Calu3 (cell line): Measurements from ENCODE around the gene CFAP97D1. TPM values are rescaled to one million over a fixed set of nuclear protein-coding genes. Genes with fewer than 3 reads are reported as not detected.

Experiments
- BruUV-seq: library from RNA; stranded (reverse); fragments of 400-500 nt; replicated peaks from 2 replicates; lab custom pipeline; 2021; lab: Mats Ljungman, UMichigan
- CTCF ChIA-PET: fragments of 300-600 bp; sonication (Branson Sonifier 250); formaldehyde crosslinking; loops from one replicate; lab custom pipeline; 2022; ENCODE audit warnings: antibody characterized with exemption; lab: Charles Lee
- DNase-seq: peaks from one replicate; pipeline ENCODE4 v3.0.0; 2022
- H3K27ac Mint-ChIP-seq: one replicate; pipeline ENCODE4 v1.8.0; 2022; ENCODE audit warnings: mixed read lengths; ENCODE audit not compliant: unreplicated experiment
- H3K27me3 Mint-ChIP-seq: one replicate; pipeline ENCODE4 v1.8.0; 2022; ENCODE audit warnings: mixed read lengths; ENCODE audit not compliant: unreplicated experiment
- H3K36me3 Mint-ChIP-seq: one replicate; pipeline ENCODE4 v1.8.0; 2022; ENCODE audit warnings: mild to moderate bottlenecking, moderate library complexity, mixed read lengths; ENCODE audit not compliant: insufficient read depth, unreplicated experiment
- H3K4me1 Mint-ChIP-seq: one replicate; pipeline ENCODE4 v1.8.0; 2022; ENCODE audit warnings: mild to moderate bottlenecking, low read depth, mixed read lengths; ENCODE audit not compliant: unreplicated experiment
- H3K4me3 Mint-ChIP-seq: one replicate; pipeline ENCODE4 v1.8.0; 2022; ENCODE audit warnings: mild to moderate bottlenecking, low read depth, moderate library complexity, mixed read lengths; ENCODE audit not compliant: unreplicated experiment
- H3K9me3 Mint-ChIP-seq: one replicate; pipeline ENCODE4 v1.8.0; 2022; ENCODE audit warnings: low read depth, mixed read lengths; ENCODE audit not compliant: unreplicated experiment
- CTCF ChIP-seq: fragments of 200-600 bp; IDR thresholded peaks from one replicate; pipeline ENCODE4 v1.8.0; 2022; ENCODE audit warnings: antibody characterized with exemption; ENCODE audit not compliant: unreplicated experiment
- intact Hi-C: fragments of 100-400 bp; cut with micrococcal nuclease; formaldehyde crosslinking; loops from one replicate; pipeline ENCODE4 v1.10.0; 2022; ENCODE audit not compliant: unreplicated experiment
- total RNA-seq: library from RNA; stranded (reverse); gene quantifications from 2 replicates; pipeline ENCODE4 v1.2.3, GENCODE V29; 2022

Gene CFAP97D1
- total RNA-seq, 1 experiment from 2014 or later, result not detected

- peaks cover 13% of the 10 kb centered on the region for H3K4me1 Mint-ChIP-seq
- H3K4me3 Mint-ChIP-seq, result no peak overlapping the region
- peaks cover 99% of the 10 kb centered on the region for H3K27me3 Mint-ChIP-seq
Measured at GRCh38 chr17:43755389-43755875, 24.8 kb upstream of the CFAP97D1 start.

GRCh38 chr17:43756201-43756600 lies 24.0 kb upstream of the CFAP97D1 start:
- CTCF ChIA-PET, result interaction anchor here (0.6 to 5.9 kb wide), 4 partner anchors 12 to 71 kb away, joined by 3 to 43 read pairs (median 4); no protein-coding TSS in a partner anchor
- Mint-ChIP-seq H3K4me1 (peaks cover 11% of the 10 kb centered on the region), H3K9me3 (no peaks in the 10 kb centered on the region), H3K27me3 (peaks cover 91% of the 10 kb centered on the region), H3K27ac (no peak overlapping the region), H3K4me3 (no peak overlapping the region), H3K36me3 (no peaks in the 10 kb centered on the region)
- TF ChIP-seq CTCF, result no peak
- intact Hi-C loops, result no loop called here
- no peak for DNase-seq
- no TSS peak for BruUV-seq

More at GRCh38 chr17:43755389-43755875, 24.8 kb upstream of the CFAP97D1 start:
- intact Hi-C loops, result no loop called here
- H3K27ac Mint-ChIP-seq, result no peak overlapping the region
- no peaks in the 10 kb centered on the region for H3K36me3 Mint-ChIP-seq
- CTCF ChIA-PET, result interaction anchor here (0.6 to 1.4 kb wide), 3 partner anchors 11 to 70 kb away, joined by 3 to 5 read pairs (median 3); no protein-coding TSS in a partner anchor
- no peak for TF ChIP-seq CTCF
- peak; percentile 44 for DNase-seq
- no TSS peak for BruUV-seq
- H3K9me3 Mint-ChIP-seq, result no peaks in the 10 kb centered on the region

GRCh38 chr17:43757171-43757660 lies 23.0 kb upstream of the CFAP97D1 start:
- Mint-ChIP-seq H3K36me3 (no peaks in the 10 kb centered on the region), H3K9me3 (no peaks in the 10 kb centered on the region), H3K27ac (no peak overlapping the region), H3K4me3 (no peak overlapping the region), H3K27me3 (peaks cover 81% of the 10 kb centered on the region), H3K4me1 (peaks cover 11% of the 10 kb centered on the region)
- no peak for TF ChIP-seq CTCF
- intact Hi-C loops, result no loop called here
- CTCF ChIA-PET, result interaction anchor here (0.6 to 5.9 kb wide), 2 partner anchors 64 to 86 kb away, joined by 4 to 43 read pairs; no protein-coding TSS in a partner anchor
- no peak for DNase-seq
- BruUV-seq, result no TSS peak

GRCh38 chr17:43758086-43758485 lies 22.1 kb upstream of the CFAP97D1 start:
- H3K36me3 Mint-ChIP-seq, result no peaks in the 10 kb centered on the region
- no TSS peak for BruUV-seq
- CTCF ChIA-PET, result interaction anchor here (0.6 to 5.9 kb wide), 3 partner anchors 65 to 754 kb away, joined by 3 to 43 read pairs (median 3); no protein-coding TSS in a partner anchor

More at GRCh38 chr17:43758086-43758485, 22.1 kb upstream of the CFAP97D1 start:
- Mint-ChIP-seq H3K9me3 (no peaks in the 10 kb centered on the region), H3K4me3 (no peak overlapping the region), H3K27me3 (peaks cover 72% of the 10 kb centered on the region), H3K4me1 (peaks cover 7% of the 10 kb centered on the region), H3K27ac (no peak overlapping the region)
- DNase-seq, result no peak
- TF ChIP-seq CTCF, result no peak
- intact Hi-C loops, result no loop called here
